ENCODE measurements around the gene CLECL1. TPM values are rescaled to one million over a fixed set of nuclear protein-coding genes. Genes with fewer than 3 reads are reported as not detected.

CLECL1 gene
- total RNA-seq, 1 experiment from 2014 or later, result not detected

- H3K27me3 ChIP-seq (replicated peaks; ENCODE audit: insufficient read depth, low read depth, low read length, poor library complexity), result no peaks in the 10 kb centered on the region
- BruUV-seq (replicated peaks), result no TSS peak
- TF ChIP-seq CTCF (conservative IDR thresholded peaks at IDR 0.05; ENCODE audit: low read depth, low read length) (no peak), EZH2 (IDR thresholded peaks at IDR 0.05; ENCODE audit: borderline replicate concordance, low read depth, low read length, poor library complexity, severe bottlenecking) (no peak)
- peaks cover 1% of the 10 kb centered on the region for H3K4me1 ChIP-seq (ENCODE audit: insufficient read depth, low read length, poor library complexity, severe bottlenecking)
- ChIA-PET CTCF (no interaction called here), POLR2A (ENCODE audit: low non-redundant PET) (no interaction called here)
- no peak for DNase-seq (ENCODE audit: low spot score)
- H3K4me3 ChIP-seq (ENCODE audit: low read depth, low read length, poor library complexity, severe bottlenecking), result no peak overlapping the region
- no peak overlapping the region for H3K27ac ChIP-seq (ENCODE audit: low read depth, low read length, poor library complexity, severe bottlenecking)
- no peaks in the 10 kb centered on the region for H3K36me3 ChIP-seq (ENCODE audit: insufficient read depth, low read length, poor library complexity, severe bottlenecking)
- intact Hi-C loops (cut with micrococcal nuclease; ENCODE audit: unreplicated experiment), result no loop called here
- no peaks in the 10 kb centered on the region for H3K9me3 ChIP-seq (ENCODE audit: low read depth, low read length, poor library complexity, severe bottlenecking)
Observed at GRCh38 chr12:9755567-9755966, 22.7 kb upstream of the CLECL1 start.

GRCh38 chr12:9755035-9755434, 22.1 kb upstream of the CLECL1 start:
- H3K4me3 ChIP-seq (ENCODE audit: low read depth, low read length, poor library complexity, severe bottlenecking), result no peak overlapping the region
- ChIA-PET POLR2A (ENCODE audit: low non-redundant PET) (no interaction called here), CTCF (no interaction called here)
- H3K36me3 ChIP-seq (ENCODE audit: insufficient read depth, low read length, poor library complexity, severe bottlenecking), result no peaks in the 10 kb centered on the region
- intact Hi-C loops (cut with micrococcal nuclease; ENCODE audit: unreplicated experiment), result no loop called here
- H3K27ac ChIP-seq (ENCODE audit: low read depth, low read length, poor library complexity, severe bottlenecking), result no peak overlapping the region
- no TSS peak for BruUV-seq (replicated peaks)
- TF ChIP-seq EZH2 (IDR thresholded peaks at IDR 0.05; ENCODE audit: borderline replicate concordance, low read depth, low read length, poor library complexity, severe bottlenecking) (no peak), CTCF (conservative IDR thresholded peaks at IDR 0.05; ENCODE audit: low read depth, low read length) (no peak)
- no peaks in the 10 kb centered on the region for H3K27me3 ChIP-seq (replicated peaks; ENCODE audit: insufficient read depth, low read depth, low read length, poor library complexity)
- peaks cover 3% of the 10 kb centered on the region for H3K4me1 ChIP-seq (ENCODE audit: insufficient read depth, low read length, poor library complexity, severe bottlenecking)
- H3K9me3 ChIP-seq (ENCODE audit: low read depth, low read length, poor library complexity, severe bottlenecking), result no peaks in the 10 kb centered on the region
- no peak for DNase-seq (ENCODE audit: low spot score)

GRCh38 chr12:9754099-9754927, 21.4 kb upstream of the CLECL1 start:
- no peak for TF ChIP-seq EZH2 (IDR thresholded peaks at IDR 0.05; ENCODE audit: borderline replicate concordance, low read depth, low read length, poor library complexity, severe bottlenecking)
- TF ChIP-seq CTCF (conservative IDR thresholded peaks at IDR 0.05; ENCODE audit: low read depth, low read length), result no peak
- ChIA-PET POLR2A (ENCODE audit: low non-redundant PET) (no interaction called here), CTCF (no interaction called here)
- no peak overlapping the region for H3K4me3 ChIP-seq (ENCODE audit: low read depth, low read length, poor library complexity, severe bottlenecking)
- H3K4me1 ChIP-seq (ENCODE audit: insufficient read depth, low read length, poor library complexity, severe bottlenecking), result peaks cover 3% of the 10 kb centered on the region
- no peak for DNase-seq (ENCODE audit: low spot score)
- H3K36me3 ChIP-seq (ENCODE audit: insufficient read depth, low read length, poor library complexity, severe bottlenecking), result no peaks in the 10 kb centered on the region
- H3K27me3 ChIP-seq (replicated peaks; ENCODE audit: insufficient read depth, low read depth, low read length, poor library complexity), result no peaks in the 10 kb centered on the region
- BruUV-seq (replicated peaks), result no TSS peak
- H3K27ac ChIP-seq (ENCODE audit: low read depth, low read length, poor library complexity, severe bottlenecking), result no peak overlapping the region
- intact Hi-C loops (cut with micrococcal nuclease; ENCODE audit: unreplicated experiment), result loop anchor here (5.0 kb wide), 1 partner anchor 58 kb away; no protein-coding TSS in a partner anchor
- no peaks in the 10 kb centered on the region for H3K9me3 ChIP-seq (ENCODE audit: low read depth, low read length, poor library complexity, severe bottlenecking)

Measured in A673 (cell line).